Kidney (tissue), 14 donors: ENCODE data around the gene HOXA2. TPM values are rescaled to one million over a fixed set of nuclear protein-coding genes. Genes with fewer than 3 reads are reported as not detected.

Source experiments
- DNase-seq, 5 donors: peaks; one replicate each; pipeline ENCODE4 v3.0.0-alpha.2; 2013 to 2020
- FAIRE-seq: peaks from 2 replicates; lab custom pipeline; 2012; peaks lifted over from hg19 to GRCh38; lab: Jason Lieb, UNC
- H3K27ac ChIP-seq, 2 donors: one replicate each; pipeline ENCODE4 v1.7.0; 2013; ENCODE audit warnings: low read depth in 2 of 2, low read length in 2 of 2, inconsistent platforms in 1 of 2
- H3K27me3 ChIP-seq: one replicate; pipeline ENCODE4 v1.7.1; 2013; ENCODE audit warnings: low read length, inconsistent platforms; ENCODE audit not compliant: control insufficient read depth, insufficient read depth
- H3K36me3 ChIP-seq, 3 donors: one replicate each; pipeline versions ENCODE4 v1.7.0 to v1.7.1; 2013; ENCODE audit warnings: low read length in 3 of 3, control low read depth in 1 of 3, inconsistent platforms in 1 of 3; ENCODE audit not compliant: insufficient read depth in 3 of 3, control insufficient read depth in 2 of 3
- H3K4me1 ChIP-seq, 3 donors: one replicate each; pipeline versions ENCODE4 v1.7.0 to v1.7.1; 2013; ENCODE audit warnings: low read length in 3 of 3, inconsistent platforms in 1 of 3, low read depth in 1 of 3; ENCODE audit not compliant: control insufficient read depth in 2 of 3, insufficient read depth in 2 of 3
- H3K4me3 ChIP-seq, 3 donors: one replicate each; pipeline versions ENCODE4 v1.7.0 to v1.8.1; 2013; ENCODE audit warnings: low read length in 3 of 3, control low read depth in 1 of 3, inconsistent platforms in 1 of 3
- H3K9ac ChIP-seq, 3 donors: one replicate each; pipeline versions ENCODE4 v1.7.0 to v1.7.1; 2013; ENCODE audit warnings: low read length in 3 of 3, control low read depth in 1 of 3, inconsistent platforms in 1 of 3
- H3K9me3 ChIP-seq, 3 donors: one replicate each; pipeline versions ENCODE4 v1.7.0 to v1.7.1; 2013; ENCODE audit warnings: low read length in 3 of 3, control low read depth in 1 of 3, inconsistent platforms in 1 of 3; ENCODE audit not compliant: control insufficient read depth in 2 of 3, insufficient read depth in 1 of 3
- CTCF ChIP-seq: IDR thresholded peaks from 3 replicates; pipeline ENCODE4 v1.5.1; 2012; ENCODE audit warnings: mild to moderate bottlenecking, moderate library complexity, borderline replicate concordance; ENCODE audit not compliant: insufficient read depth; ENCODE audit errors: extremely low read depth
- intact Hi-C: fragments of 100-400 bp; cut with DNase I; formaldehyde crosslinking; loops from one replicate; pipeline ENCODE4 v1.11.1; 2022
- polyA plus RNA-seq: library from polyadenylated mRNA; stranded (reverse); fragments of 350-450 nt; fragmentation: Illumina TruSeq; extraction: RNeasy Lipid Tissue Mini Kit (QIAGEN cat#74804); gene quantifications from one replicate; pipeline ENCODE4 v1.2.3, GENCODE V29; 2014; ENCODE audit warnings: low read depth, low replicate concordance; ENCODE audit not compliant: insufficient read depth
- total RNA-seq: library from RNA; stranded (reverse); fragmentation: NEBNext Ultra II Directional; extraction: Animal tissue kit (Norgen Biotek cat#: 25700); gene quantifications from one replicate; pipeline ENCODE4 v1.2.1, GENCODE V29; 2021
- donor health status: control.
- donor health status: control.
- donor health status: control.
- donor health status: control.
- donor health status: control.
- donor health status: DM: yes; HTN: yes; CAD: no.
- donor health status: Normal renal cell carcinoma (clear cell type).

HOXA2 gene
- total and polyA plus RNA-seq, 2 donors from 2014 or later = 1.3 to 2.9 TPM

- Histone ChIP-seq H3K27me3 (no peaks in the 10 kb centered on the region), H3K4me3 (peak overlapping the region; percentile 20 to 83 (median 33)), H3K9me3 (no peaks in the 10 kb centered on the region), H3K36me3 (peaks cover 2 to 12% (median 7%) of the 10 kb centered on the region in 3 donors), H3K4me1 (peaks cover 0 to 14% (median 9%) of the 10 kb centered on the region in 3 donors), H3K27ac (peak overlapping the region; percentile 97), H3K9ac (peak overlapping the region in 2 of 3 donors; percentile 22 to 97)
- FAIRE-seq (no peak), DNase-seq (peak in 2 of 5 donors; percentile 23 to 48)
- TF ChIP-seq CTCF = no peak
- intact Hi-C loops = no loop called here
These were observed 41.7 kb upstream of the HOXA2 start for GRCh38 chr7:27143950-27144780.

DNA sequence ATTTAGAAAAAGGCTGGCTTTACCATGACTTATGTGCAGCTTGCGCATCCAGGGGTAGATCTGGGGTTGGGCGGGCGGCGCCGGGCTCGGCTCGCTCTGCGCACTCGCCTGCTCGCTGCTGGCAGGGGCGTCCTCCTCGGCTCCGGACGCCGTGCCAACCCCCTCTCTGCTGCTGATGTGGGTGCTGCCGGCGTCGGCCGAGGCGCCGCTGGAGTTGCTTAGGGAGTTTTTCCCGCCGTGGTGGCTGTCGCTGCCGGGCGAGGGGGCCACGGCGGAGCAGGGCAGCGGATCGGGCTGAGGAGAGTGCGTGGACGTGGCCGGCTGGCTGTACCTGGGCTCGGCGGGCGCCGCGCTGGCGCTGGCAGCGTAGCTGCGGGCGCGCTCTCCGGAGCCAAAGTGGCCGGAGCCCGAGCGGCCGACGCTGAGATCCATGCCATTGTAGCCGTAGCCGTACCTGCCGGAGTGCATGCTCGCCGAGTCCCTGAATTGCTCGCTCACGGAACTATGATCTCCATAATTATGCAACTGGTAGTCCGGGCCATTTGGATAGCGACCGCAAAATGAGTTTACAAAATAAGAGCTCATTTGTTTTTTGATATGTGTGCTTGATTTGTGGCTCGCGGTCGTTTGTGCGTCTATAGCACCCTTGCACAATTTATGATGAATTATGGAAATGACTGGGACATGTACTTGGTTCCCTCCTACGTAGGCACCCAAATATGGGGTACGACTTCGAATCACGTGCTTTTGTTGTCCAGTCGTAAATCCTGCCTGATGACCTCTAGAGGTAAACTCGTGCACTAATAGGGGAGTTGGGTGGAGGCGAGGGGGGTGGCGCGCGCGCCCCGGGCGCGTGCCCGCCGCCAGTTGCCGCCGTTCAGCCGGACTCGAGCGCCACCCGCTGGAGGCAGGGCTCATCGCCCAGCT is 40.8 kb upstream of the HOXA2 start, which contains the start of gene HOXA5:
TSS of gene HOXA5 (minus strand) at position 659 of the 927 bp plus-strand sequence. CDS start at position 585, 74 bp downstream.
- H3K27me3 ChIP-seq = no peaks in the 10 kb centered on the region
- peaks cover 0 to 12% (median 11%) of the 10 kb centered on the region in 3 donors for H3K4me1 ChIP-seq
- H3K9me3 ChIP-seq = no peaks in the 10 kb centered on the region
- H3K36me3 ChIP-seq = peaks cover 2 to 12% (median 7%) of the 10 kb centered on the region in 3 donors
- intact Hi-C loops = no loop called here
- DNase-seq (peak; percentile 94 to 97 (median 95)), FAIRE-seq (peak; percentile 11)
- H3K4me3 ChIP-seq = peak within 1 kb of the TSS; percentile 73 to 89 (median 75)
- peak; percentile 82 for TF ChIP-seq CTCF
- H3K27ac ChIP-seq = peak within 1 kb of the TSS; percentile 97
- peak within 1 kb of the TSS; percentile 64 to 97 (median 94) for H3K9ac ChIP-seq

- Histone ChIP-seq H3K9me3 (no peaks in the 10 kb centered on the region), H3K27ac (peak overlapping the region; percentile 97), H3K4me1 (peaks cover 4 to 18% (median 8%) of the 10 kb centered on the region in 3 donors), H3K4me3 (peak overlapping the region; percentile 58 to 89 (median 75)), H3K27me3 (no peaks in the 10 kb centered on the region), H3K36me3 (peaks cover 2 to 16% (median 7%) of the 10 kb centered on the region in 3 donors), H3K9ac (peak overlapping the region; percentile 62 to 97 (median 94))
- DNase-seq = peak in 2 of 5 donors; percentile 31 to 62
- no peak for FAIRE-seq
- TF ChIP-seq CTCF = no peak
- intact Hi-C loops = no loop called here
These were observed 40.1 kb upstream of the HOXA2 start for GRCh38 chr7:27142580-27143022.
